Esophagus muscularis mucosa (tissue), 4 donors: ENCODE data around the gene TDRD7. TPM values are rescaled to one million over a fixed set of nuclear protein-coding genes. Genes with fewer than 3 reads are reported as not detected.

Experiments
- DNase-seq: peaks from one replicate; pipeline ENCODE4 v3.0.0-alpha.2; 2017; ENCODE audit errors: extremely low spot score
- H3K27ac ChIP-seq, 4 donors: fragments of 200-600 bp; sonication (generic); replicated peaks in 1 of 4; 1 replicate in 3 of 4; 2 replicates in 1 of 4; pipeline ENCODE4 v1.5.1; 2016 to 2019; ENCODE audit warnings: mild to moderate bottlenecking in 1 of 4
- H3K27me3 ChIP-seq, 4 donors: fragments of 200-600 bp; sonication (generic); one replicate each; pipeline versions ENCODE4 v1.5.1 to v1.6.0; 2016 to 2019
- H3K36me3 ChIP-seq, 4 donors: fragments of 200-600 bp; sonication (generic); one replicate each; pipeline ENCODE4 v1.5.1; 2016 to 2019
- H3K4me1 ChIP-seq, 4 donors: fragments of 200-600 bp; sonication (generic); one replicate each; pipeline ENCODE4 v1.5.1; 2016 to 2019
- H3K4me3 ChIP-seq, 4 donors: fragments of 200-600 bp; sonication (generic); 1 replicate in 2 of 4; 2 replicates in 2 of 4; pipeline ENCODE4 v1.5.1; 2016 to 2019; ENCODE audit warnings: mild to moderate bottlenecking in 4 of 4, moderate library complexity in 1 of 4
- H3K9me3 ChIP-seq, 4 donors: fragments of 200-600 bp; sonication (generic); 1 replicate in 3 of 4; 2 replicates in 1 of 4; pipeline ENCODE4 v1.5.1; 2016 to 2019
- CTCF ChIP-seq, 3 experiments: fragments of 200-600 bp in 2 of 3; fragments of 450-650 bp in 1 of 3; sonication (generic) in 2 of 3; IDR thresholded peaks; one replicate each; pipeline ENCODE4 v1.5.1; 2017 to 2019; ENCODE audit warnings: antibody characterized with exemption in 3 of 3, mild to moderate bottlenecking in 2 of 3, moderate library complexity in 1 of 3
- EP300 ChIP-seq: sonication (generic); formaldehyde crosslinking; IDR thresholded peaks from one replicate; pipeline ENCODE4 v1.6.1; 2017; ENCODE audit warnings: antibody characterized with exemption
- POLR2A ChIP-seq: fragments of 450-650 bp; IDR thresholded peaks from one replicate; pipeline ENCODE4 v1.6.1; 2017; ENCODE audit warnings: antibody characterized with exemption, moderate library complexity, mild to moderate bottlenecking, low read depth
- POLR2AphosphoS5 ChIP-seq, 2 donors: sonication (generic); formaldehyde crosslinking; IDR thresholded peaks; one replicate each; pipeline ENCODE4 v1.6.1; 2017; ENCODE audit warnings: antibody characterized with exemption in 2 of 2
- WGBS: methylation state at CpG from one replicate; pipeline ENCODE4 v1.1.5; 2018; 5-methylcytosine and 5-hydroxymethylcytosine counted together
- intact Hi-C: fragments of 100-400 bp; cut with DNase I; formaldehyde crosslinking; loops from one replicate; pipeline ENCODE4 v1.15.1; 2023
- total RNA-seq, 4 donors: library from RNA; depleted of rRNA; stranded (reverse); fragments of >200 nt; gene quantifications; one replicate each; pipeline versions ENCODE4 v1.1.0 to v1.2.1, GENCODE V29; 2016

TDRD7 gene
- 10 to 100 TPM; 15.4 to 22.9 (median 16.4) TPM for total RNA-seq

- intact Hi-C loops = loop anchor here (1.0 to 5.0 kb wide), 2 partner anchors 55 to 203 kb away; no protein-coding TSS in a partner anchor
- no peak for DNase-seq
- Histone ChIP-seq H3K27ac (peak within 1 kb of the TSS; percentile 85 to 90 (median 88)), H3K36me3 (no peaks in the 10 kb centered on the region), H3K4me1 (peaks cover 10 to 23% (median 16%) of the 10 kb centered on the region in 4 donors), H3K9me3 (no peaks in the 10 kb centered on the region), H3K4me3 (peak within 1 kb of the TSS; percentile 80 to 96 (median 92)), H3K27me3 (no peaks in the 10 kb centered on the region)
- TF ChIP-seq EP300 (no peak), POLR2AphosphoS5 (IDR thresholded peaks at IDR 0.05) (peak; percentile 41 to 73), POLR2A (no peak), CTCF (IDR thresholded peaks at IDR 0.05) (peak; percentile 99)
- 0% methylated on average over 2 of the region's 115 CpGs for WGBS
Measured at GRCh38 chr9:97411789-97412625, at the start of gene TDRD7. TSS of gene TDRD7 (plus strand) at chr9:97412096. CDS start at chr9:97428466, 16,370 bp downstream.

GRCh38 chr9:97362777-97363545, 48.9 kb upstream of the TDRD7 start:
- no peak overlapping the region for H3K27ac ChIP-seq
- H3K4me1 ChIP-seq = no peaks in the 10 kb centered on the region
- TF ChIP-seq POLR2AphosphoS5 (IDR thresholded peaks at IDR 0.05) = no peak
- TF ChIP-seq POLR2A = no peak
- TF ChIP-seq CTCF (IDR thresholded peaks at IDR 0.05) = no peak
- no peak for TF ChIP-seq EP300
- 92% methylated on average over 5 of the region's 5 CpGs for WGBS
- intact Hi-C loops = no loop called here
- H3K9me3 ChIP-seq = peaks cover 0 to 2% (median 0%) of the 10 kb centered on the region in 4 donors
- no peak for DNase-seq
- no peak overlapping the region for H3K4me3 ChIP-seq
- H3K36me3 ChIP-seq = peaks cover 0 to 97% (median 50%) of the 10 kb centered on the region in 4 donors
- H3K27me3 ChIP-seq = no peaks in the 10 kb centered on the region

GRCh38 chr9:97363661-97364299, 48.1 kb upstream of the TDRD7 start:
- no peak for DNase-seq
- TF ChIP-seq POLR2AphosphoS5 (IDR thresholded peaks at IDR 0.05) (no peak), EP300 (no peak), POLR2A (no peak), CTCF (IDR thresholded peaks at IDR 0.05) (no peak)
- Histone ChIP-seq H3K4me3 (no peak overlapping the region), H3K36me3 (peaks cover 0 to 94% (median 46%) of the 10 kb centered on the region in 4 donors), H3K9me3 (peaks cover 0 to 10% (median 2%) of the 10 kb centered on the region in 4 donors), H3K4me1 (no peaks in the 10 kb centered on the region), H3K27me3 (no peaks in the 10 kb centered on the region), H3K27ac (no peak overlapping the region)
- intact Hi-C loops = no loop called here
- 90% methylated on average over 11 of the region's 11 CpGs for WGBS

- Histone ChIP-seq H3K4me3 (no peak overlapping the region), H3K27ac (no peak overlapping the region), H3K27me3 (no peaks in the 10 kb centered on the region), H3K36me3 (peaks cover 0 to 93% (median 41%) of the 10 kb centered on the region in 4 donors), H3K9me3 (peaks cover 0 to 14% (median 4%) of the 10 kb centered on the region in 4 donors), H3K4me1 (no peaks in the 10 kb centered on the region)
- intact Hi-C loops = no loop called here
- no peak for DNase-seq
- TF ChIP-seq POLR2AphosphoS5 (IDR thresholded peaks at IDR 0.05) = no peak
- TF ChIP-seq POLR2A = no peak
- no peak for TF ChIP-seq EP300
- no peak for TF ChIP-seq CTCF (IDR thresholded peaks at IDR 0.05)
- WGBS = 74% methylated on average over 8 of the region's 8 CpGs
Measured at GRCh38 chr9:97364769-97365490, 47.0 kb upstream of the TDRD7 start.
